K562 (cell line): ENCODE results near the gene B3GALT6.

Experiments used
- CTCF ChIP-seq, 3 experiments: IDR thresholded peaks in 2 of 3; conservative IDR thresholded peaks in 1 of 3; 2 replicates each; pipeline ENCODE4 v1.5.1; 2011 to 2012; ENCODE audit warnings: low read length in 3 of 3, mild to moderate bottlenecking in 3 of 3, control low read depth in 2 of 3, improper control_type of control experiment in 1 of 3, inconsistent platforms in 1 of 3, low read depth in 1 of 3, mixed read lengths in 1 of 3, moderate library complexity in 1 of 3; ENCODE audit not compliant: insufficient read depth in 2 of 3
- EP300 ChIP-seq: IDR thresholded peaks from 2 replicates; pipeline ENCODE4 v1.6.1; 2012; ENCODE audit warnings: low read length, improper control_type of control experiment
- MAFG ChIP-seq: fragments of 450-650 bp; conservative IDR thresholded peaks from 2 replicates; pipeline ENCODE4 v1.6.1; 2016; ENCODE audit warnings: missing genetic modification characterization, missing compliant biosample characterization
- NFYB ChIP-seq: IDR thresholded peaks from 2 replicates; pipeline ENCODE4 v1.6.1; 2011; ENCODE audit warnings: mild to moderate bottlenecking, moderate library complexity; ENCODE audit not compliant: insufficient read length; ENCODE audit errors: extremely low read depth
- NRF1 ChIP-seq, 2 experiments: fragments of 450-650 bp; IDR thresholded peaks in 1 of 2; conservative IDR thresholded peaks in 1 of 2; 2 replicates each; pipeline ENCODE4 v1.6.1; 2014; ENCODE audit warnings: mild to moderate bottlenecking in 2 of 2
- RERE ChIP-seq: sonication (generic); formaldehyde crosslinking; IDR thresholded peaks from 2 replicates; pipeline ENCODE4 v1.8.0; 2023; ENCODE audit warnings: missing genetic modification reagents, mild to moderate bottlenecking, borderline replicate concordance
- TAF1 ChIP-seq: IDR thresholded peaks from 2 replicates; pipeline ENCODE4 v1.6.1; 2011; ENCODE audit warnings: mild to moderate bottlenecking, low read length, moderate library complexity; ENCODE audit not compliant: insufficient read depth, control insufficient read depth, severe bottlenecking; ENCODE audit errors: extremely low read depth
- TRIM28 ChIP-seq: fragments of 450-650 bp; IDR thresholded peaks from 2 replicates; pipeline ENCODE4 v1.6.1; 2017
- YY1 ChIP-seq, 3 experiments: IDR thresholded peaks; 2 replicates each; pipeline ENCODE4 v1.6.1; 2011; ENCODE audit warnings: low read length in 2 of 3, mild to moderate bottlenecking in 2 of 3, moderate library complexity in 2 of 3, borderline replicate concordance in 1 of 3, control low read depth in 1 of 3, low read depth in 1 of 3; ENCODE audit not compliant: insufficient read depth in 3 of 3, insufficient replicate concordance in 2 of 3, control insufficient read depth in 1 of 3, insufficient read length in 1 of 3; ENCODE audit errors: extremely low read depth in 1 of 3
- ZBTB9 ChIP-seq: fragments of 450-650 bp; formaldehyde crosslinking; IDR thresholded peaks from 2 replicates; pipeline ENCODE4 v1.4.0; 2020; ENCODE audit warnings: mild to moderate bottlenecking, moderate library complexity
- ZNF354B ChIP-seq: fragments of 250-450 bp; sonication (Bioruptor Pico); IDR thresholded peaks from 2 replicates; pipeline ENCODE4 v1.4.0; 2020
- TF ChIP-seq, protein P1 (sequence below): fragments of 250-450 bp; sonication (Bioruptor Pico); IDR thresholded peaks from 2 replicates; pipeline ENCODE4 v1.8.0; 2021; ENCODE audit warnings: borderline replicate concordance, mild to moderate bottlenecking, moderate library complexity; ENCODE audit not compliant: poor library complexity, severe bottlenecking

- TF ChIP-seq, protein P1, sequence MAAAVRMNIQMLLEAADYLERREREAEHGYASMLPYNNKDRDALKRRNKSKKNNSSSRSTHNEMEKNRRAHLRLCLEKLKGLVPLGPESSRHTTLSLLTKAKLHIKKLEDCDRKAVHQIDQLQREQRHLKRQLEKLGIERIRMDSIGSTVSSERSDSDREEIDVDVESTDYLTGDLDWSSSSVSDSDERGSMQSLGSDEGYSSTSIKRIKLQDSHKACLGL (CRISPR knock-in tag) = no peak
- TF ChIP-seq RERE (no peak), ZBTB9 (no peak), TAF1 (no peak), CTCF (IDR thresholded peaks at IDR 0.05 in 2 of 3, conservative IDR thresholded peaks at IDR 0.05 in 1 of 3; ENCODE audit: insufficient read depth in 2 of 3, low read depth in 1 of 3, low read length in 3 of 3) (no peak), YY1 (IDR thresholded peaks at IDR 0.05; ENCODE audit: borderline replicate concordance in 1 of 3, control insufficient read depth in 1 of 3, extremely low read depth in 1 of 3, insufficient read depth in 3 of 3, insufficient read length in 1 of 3, insufficient replicate concordance in 2 of 3, low read depth in 1 of 3, low read length in 2 of 3) (no peak), EP300 (no peak), TRIM28 (no peak), ZNF354B (CRISPR knock-in tag) (no peak), MAFG (tag) (no peak), NFYB (no peak), NRF1 (conservative IDR thresholded peaks at IDR 0.05 in 1 of 2, IDR thresholded peaks at IDR 0.05 in 1 of 2) (no peak)
Measured at GRCh38 chr1:1273209-1273511, 41.1 kb downstream of the B3GALT6 start.
